ENCODE results near the gene ARRDC1. TPM values are rescaled to one million over a fixed set of nuclear protein-coding genes. Genes with fewer than 3 reads are reported as not detected.

Gene ARRDC1
- total RNA-seq, 2 donors from 2014 or later = 54.8 to 83.8 TPM

- ATAC-seq = no peak
- Mint-ChIP-seq H3K4me1 (peaks cover 23% of the 10 kb centered on the region), H3K4me3 (peak overlapping the region; percentile 84), H3K27ac (peak overlapping the region; percentile 73), H3K27me3 (no peaks in the 10 kb centered on the region), H3K36me3 (ENCODE audit: low read depth) (no peaks in the 10 kb centered on the region)
- no peak for DNase-seq
- H3K9me3 ChIP-seq (ENCODE audit: control insufficient read depth, low read length, poor library complexity, severe bottlenecking) = no peaks in the 10 kb centered on the region
Observed at GRCh38 chr9:137579259-137579604, 26.3 kb upstream of the ARRDC1 start.

- Mint-ChIP-seq H3K4me3 (no peak overlapping the region), H3K27me3 (no peaks in the 10 kb centered on the region), H3K4me1 (peaks cover 18% of the 10 kb centered on the region), H3K36me3 (ENCODE audit: low read depth) (no peaks in the 10 kb centered on the region), H3K27ac (no peak overlapping the region)
- DNase-seq (no peak), ATAC-seq (no peak)
- H3K9me3 ChIP-seq (ENCODE audit: control insufficient read depth, low read length, poor library complexity, severe bottlenecking) = no peaks in the 10 kb centered on the region
Observed at GRCh38 chr9:137580209-137580953, 25.1 kb upstream of the ARRDC1 start.

GRCh38 chr9:137580954-137581322, 24.5 kb upstream of the ARRDC1 start:
- no peak for ATAC-seq
- Mint-ChIP-seq H3K36me3 (ENCODE audit: low read depth) (no peaks in the 10 kb centered on the region), H3K27ac (no peak overlapping the region), H3K4me1 (peaks cover 12% of the 10 kb centered on the region), H3K4me3 (no peak overlapping the region), H3K27me3 (no peaks in the 10 kb centered on the region)
- no peaks in the 10 kb centered on the region for H3K9me3 ChIP-seq (ENCODE audit: control insufficient read depth, low read length, poor library complexity, severe bottlenecking)
- no peak for DNase-seq

GRCh38 chr9:137581361-137582285, 23.9 kb upstream of the ARRDC1 start:
- ATAC-seq = no peak
- no peaks in the 10 kb centered on the region for H3K27me3 Mint-ChIP-seq
- DNase-seq = no peak
- H3K36me3 Mint-ChIP-seq (ENCODE audit: low read depth) = no peaks in the 10 kb centered on the region
- H3K9me3 ChIP-seq (ENCODE audit: control insufficient read depth, low read length, poor library complexity, severe bottlenecking) = no peaks in the 10 kb centered on the region
- no peak overlapping the region for H3K27ac Mint-ChIP-seq
- peaks cover 6% of the 10 kb centered on the region for H3K4me1 Mint-ChIP-seq
- no peak overlapping the region for H3K4me3 Mint-ChIP-seq

GRCh38 chr9:137582286-137582860, 23.1 kb upstream of the ARRDC1 start:
- no peak overlapping the region for H3K4me3 Mint-ChIP-seq
- H3K4me1 Mint-ChIP-seq = peaks cover 4% of the 10 kb centered on the region
- no peak overlapping the region for H3K27ac Mint-ChIP-seq
- H3K9me3 ChIP-seq (ENCODE audit: control insufficient read depth, low read length, poor library complexity, severe bottlenecking) = no peaks in the 10 kb centered on the region
- no peaks in the 10 kb centered on the region for H3K27me3 Mint-ChIP-seq
- DNase-seq (no peak), ATAC-seq (no peak)
- H3K36me3 Mint-ChIP-seq (ENCODE audit: low read depth) = no peaks in the 10 kb centered on the region

GRCh38 chr9:137583347-137583746, 22.1 kb upstream of the ARRDC1 start:
- DNase-seq (no peak), ATAC-seq (no peak)
- H3K9me3 ChIP-seq (ENCODE audit: control insufficient read depth, low read length, poor library complexity, severe bottlenecking) = no peaks in the 10 kb centered on the region
- Mint-ChIP-seq H3K27me3 (no peaks in the 10 kb centered on the region), H3K4me3 (no peak overlapping the region), H3K27ac (peak overlapping the region; percentile 75), H3K36me3 (ENCODE audit: low read depth) (peaks cover 2% of the 10 kb centered on the region), H3K4me1 (peaks cover 5% of the 10 kb centered on the region)

- no peak for DNase-seq
- H3K27me3 Mint-ChIP-seq = no peaks in the 10 kb centered on the region
- no peak overlapping the region for H3K4me3 Mint-ChIP-seq
- H3K27ac Mint-ChIP-seq = no peak overlapping the region
- H3K36me3 Mint-ChIP-seq (ENCODE audit: low read depth) = peaks cover 2% of the 10 kb centered on the region
- no peak for ATAC-seq
- H3K4me1 Mint-ChIP-seq = peaks cover 5% of the 10 kb centered on the region
- no peaks in the 10 kb centered on the region for H3K9me3 ChIP-seq (ENCODE audit: control insufficient read depth, low read length, poor library complexity, severe bottlenecking)
Observed at GRCh38 chr9:137583957-137584356, 21.5 kb upstream of the ARRDC1 start.

- Mint-ChIP-seq H3K27ac (no peak overlapping the region), H3K4me1 (peaks cover 11% of the 10 kb centered on the region), H3K4me3 (no peak overlapping the region), H3K27me3 (no peaks in the 10 kb centered on the region), H3K36me3 (ENCODE audit: low read depth) (peaks cover 2% of the 10 kb centered on the region)
- ATAC-seq = no peak
- no peak for DNase-seq
- H3K9me3 ChIP-seq (ENCODE audit: control insufficient read depth, low read length, poor library complexity, severe bottlenecking) = no peaks in the 10 kb centered on the region
Observed at GRCh38 chr9:137586854-137587253, 18.6 kb upstream of the ARRDC1 start.

- peak overlapping the region; percentile 53 for H3K4me3 Mint-ChIP-seq
- H3K27me3 Mint-ChIP-seq = no peaks in the 10 kb centered on the region
- H3K4me1 Mint-ChIP-seq = peaks cover 11% of the 10 kb centered on the region
- ATAC-seq = no peak
- H3K36me3 Mint-ChIP-seq (ENCODE audit: low read depth) = peaks cover 2% of the 10 kb centered on the region
- no peak for DNase-seq
- no peaks in the 10 kb centered on the region for H3K9me3 ChIP-seq (ENCODE audit: control insufficient read depth, low read length, poor library complexity, severe bottlenecking)
- no peak overlapping the region for H3K27ac Mint-ChIP-seq
Observed at GRCh38 chr9:137588311-137588710, 17.2 kb upstream of the ARRDC1 start.

- no peak for ATAC-seq
Observed at GRCh38 chr9:137588891-137589290, 16.6 kb upstream of the ARRDC1 start.

GRCh38 chr9:137589441-137590122, 15.9 kb upstream of the ARRDC1 start:
- no peaks in the 10 kb centered on the region for H3K9me3 ChIP-seq (ENCODE audit: control insufficient read depth, low read length, poor library complexity, severe bottlenecking)
- ATAC-seq = peak; percentile 3
- Mint-ChIP-seq H3K4me3 (peak overlapping the region; percentile 87), H3K27ac (peak overlapping the region; percentile 56), H3K4me1 (peaks cover 11% of the 10 kb centered on the region), H3K36me3 (ENCODE audit: low read depth) (peaks cover 2% of the 10 kb centered on the region), H3K27me3 (no peaks in the 10 kb centered on the region)
- no peak for DNase-seq

More at GRCh38 chr9:137588891-137589290, 16.6 kb upstream of the ARRDC1 start:
- no peak for DNase-seq
- Mint-ChIP-seq H3K4me3 (peak overlapping the region; percentile 87), H3K4me1 (peaks cover 11% of the 10 kb centered on the region), H3K36me3 (ENCODE audit: low read depth) (peaks cover 2% of the 10 kb centered on the region), H3K27ac (no peak overlapping the region), H3K27me3 (no peaks in the 10 kb centered on the region)
- H3K9me3 ChIP-seq (ENCODE audit: control insufficient read depth, low read length, poor library complexity, severe bottlenecking) = no peaks in the 10 kb centered on the region

- Mint-ChIP-seq H3K4me3 (peak overlapping the region; percentile 95), H3K27me3 (no peaks in the 10 kb centered on the region), H3K36me3 (ENCODE audit: low read depth) (peaks cover 2% of the 10 kb centered on the region), H3K27ac (peak overlapping the region; percentile 65), H3K4me1 (peaks cover 11% of the 10 kb centered on the region)
- DNase-seq (no peak), ATAC-seq (no peak)
- H3K9me3 ChIP-seq (ENCODE audit: control insufficient read depth, low read length, poor library complexity, severe bottlenecking) = no peaks in the 10 kb centered on the region
Observed at GRCh38 chr9:137590123-137590468, 15.4 kb upstream of the ARRDC1 start.

All from T-helper 17 cell (primary cell).